Left hindlimb (tissue), 1 donor: ENCODE measurements around the gene C16orf54.
"Not testable (repeated sequence)": the region's sequence is repeated elsewhere in the genome, so short reads cannot be mapped to it uniquely, and the experiment has no call there.

Experiments
- DNase-seq: peaks from one replicate; pipeline ENCODE4 v3.0.0-alpha.2; 2018

Gene C16orf54

GRCh38 chr16:29702269-29702668, 43.5 kb downstream of the C16orf54 start:
- DNase-seq: no peak

DNA sequence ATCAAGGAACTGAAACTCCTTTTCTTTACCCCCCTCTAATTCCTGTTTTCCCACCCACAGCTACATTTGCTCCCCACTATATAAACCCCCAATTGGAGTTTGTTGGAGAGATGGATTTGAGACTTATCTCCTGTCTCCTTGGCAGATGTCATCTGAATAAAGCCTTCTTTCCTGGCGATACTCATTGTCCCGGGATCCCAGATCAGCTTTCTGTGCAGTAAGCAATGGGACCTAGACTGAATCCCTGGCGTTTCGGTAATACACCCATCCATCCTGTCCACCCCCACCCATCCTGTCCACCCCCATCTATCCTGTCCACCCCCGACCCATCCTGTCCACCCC, 44.6 kb downstream of the C16orf54 start:
- DNase-seq: no peak

DNA sequence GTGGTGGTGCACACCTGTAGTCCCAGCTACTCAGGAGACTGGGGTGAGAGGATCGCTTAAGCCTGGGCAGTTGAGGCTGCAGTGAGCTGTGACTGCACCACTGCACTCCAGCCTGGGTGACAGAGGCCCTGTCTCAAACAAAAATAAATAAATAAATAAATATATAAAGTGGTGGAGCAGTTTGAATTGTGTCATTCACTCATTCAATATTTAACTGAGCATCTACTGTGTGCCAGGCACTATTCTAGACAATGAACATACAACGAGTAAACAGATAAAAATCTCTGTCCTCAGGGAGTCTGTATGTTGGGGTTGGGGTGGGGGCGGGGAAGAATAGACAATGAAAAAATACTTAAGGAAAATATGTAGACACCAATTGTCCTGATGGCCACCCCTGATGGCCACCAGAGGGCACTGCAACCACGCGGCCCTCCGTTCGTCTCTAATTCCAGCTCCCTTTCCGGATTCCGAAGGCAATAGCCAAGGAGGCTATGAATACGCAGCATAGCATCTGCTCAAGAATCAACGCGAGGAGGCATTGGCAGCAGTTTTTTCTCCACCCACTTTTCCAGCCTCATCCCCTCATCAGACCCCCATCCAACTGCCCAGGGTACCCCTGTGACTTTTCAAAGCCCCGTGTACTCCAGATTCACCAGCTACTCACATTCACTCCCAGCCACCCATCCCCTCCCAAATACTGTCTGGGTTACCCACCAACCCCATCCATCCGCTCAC, 45.4 kb downstream of the C16orf54 start:
- peak; percentile 66 for DNase-seq

GRCh38 chr16:29699324-29700219, 46.2 kb downstream of the C16orf54 start:
- DNase-seq: no peak

- no peak for DNase-seq
Measured at GRCh38 chr16:29698484-29699323, 47.1 kb downstream of the C16orf54 start.

DNA sequence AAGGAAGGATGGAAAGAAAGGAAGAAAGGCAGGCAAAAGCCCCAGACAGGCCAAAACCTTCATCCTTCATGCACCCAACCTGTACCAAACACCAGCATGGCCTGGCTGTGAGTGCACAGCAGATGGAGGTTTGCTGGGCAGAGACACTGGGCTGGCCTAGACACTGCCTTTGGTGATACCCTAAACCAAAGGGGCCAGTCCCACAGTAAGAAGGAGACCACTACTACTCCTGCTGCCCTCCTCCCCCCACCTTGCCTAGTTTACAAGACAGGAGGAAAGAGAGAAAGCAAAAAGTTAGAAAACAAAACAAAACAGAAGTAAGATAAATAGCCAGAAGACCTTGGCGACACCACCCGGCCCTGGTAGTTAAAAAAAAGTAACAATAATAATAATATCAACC, 47.7 kb downstream of the C16orf54 start:
- DNase-seq: no peak

- no peak for DNase-seq
Measured at GRCh38 chr16:29697391-29697790, 48.4 kb downstream of the C16orf54 start.

DNA sequence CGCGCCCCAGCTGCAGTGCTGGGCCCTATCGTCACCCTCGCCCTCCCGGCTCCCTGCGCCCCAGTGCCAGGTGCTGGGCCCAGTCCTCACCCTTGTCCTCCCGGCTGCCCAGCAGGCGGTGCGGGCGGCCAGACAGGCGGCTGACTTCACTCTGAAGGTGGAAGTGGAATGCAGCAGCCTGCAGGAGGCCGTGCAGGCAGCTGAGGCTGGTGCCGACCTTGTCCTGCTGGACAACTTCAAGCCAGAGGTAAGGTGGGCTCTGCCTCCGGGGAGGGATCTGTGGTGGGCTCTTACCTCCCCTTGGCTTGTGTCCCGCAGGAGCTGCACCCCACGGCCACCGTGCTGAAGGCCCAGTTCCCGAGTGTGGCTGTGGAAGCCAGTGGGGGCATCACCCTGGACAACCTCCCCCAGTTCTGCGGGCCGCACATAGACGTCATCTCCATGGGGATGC, 48.9 kb downstream of the C16orf54 start:
- DNase-seq: no peak

- DNase-seq: not testable (repeated sequence)
Measured at GRCh38 chr16:29695675-29696074, 50.1 kb downstream of the C16orf54 start.

- DNase-seq: peak; percentile 78
Measured at GRCh38 chr16:29694384-29695195, 51.2 kb downstream of the C16orf54 start.

GRCh38 chr16:29692606-29693005, 53.2 kb downstream of the C16orf54 start:
- DNase-seq: not testable (repeated sequence)
